ENCODE results near the gene CACNA1F.

Gene CACNA1F

GRCh38 chrX:49266523-49267445, 33.6 kb upstream of the CACNA1F start:
- TF ChIP-seq CTCF (conservative IDR thresholded peaks at IDR 0.05; ENCODE audit: low read length), result no peak
- H3K4me3 ChIP-seq (ENCODE audit: low read length), result no peak overlapping the region
- DNase-seq (ENCODE audit: low read depth), result no peak

- H3K4me3 ChIP-seq (ENCODE audit: low read length), result no peak within 1 kb of the TSS
- no peak for TF ChIP-seq CTCF (conservative IDR thresholded peaks at IDR 0.05; ENCODE audit: low read length)
- DNase-seq (ENCODE audit: low read depth), result no peak
Observed at GRCh38 chrX:49264460-49264859, 31.3 kb upstream of the CACNA1F start, which contains the start of gene FOXP3. Gene FOXP3, minus strand, starts transcription at chrX:49264710. Its CDS starts 6,205 bp downstream, at chrX:49258505.

- no peak for DNase-seq (ENCODE audit: low read depth)
- no peak for TF ChIP-seq CTCF (conservative IDR thresholded peaks at IDR 0.05; ENCODE audit: low read length)
Observed at GRCh38 chrX:49263631-49264030, 30.5 kb upstream of the CACNA1F start.

GRCh38 chrX:49262603-49263002, 29.5 kb upstream of the CACNA1F start:
- H3K4me3 ChIP-seq (ENCODE audit: low read length), result no peak overlapping the region
- DNase-seq (ENCODE audit: low read depth), result no peak
- TF ChIP-seq CTCF (conservative IDR thresholded peaks at IDR 0.05; ENCODE audit: low read length), result no peak

More at GRCh38 chrX:49263631-49264030, 30.5 kb upstream of the CACNA1F start:
- H3K4me3 ChIP-seq (ENCODE audit: low read length), result no peak overlapping the region

GRCh38 chrX:49260221-49260985, 27.3 kb upstream of the CACNA1F start:
- TF ChIP-seq CTCF (conservative IDR thresholded peaks at IDR 0.05; ENCODE audit: low read length), result no peak
- no peak for DNase-seq (ENCODE audit: low read depth)
- H3K4me3 ChIP-seq (ENCODE audit: low read length), result no peak overlapping the region

- no peak for DNase-seq (ENCODE audit: low read depth)
- no peak for TF ChIP-seq CTCF (conservative IDR thresholded peaks at IDR 0.05; ENCODE audit: low read length)
- H3K4me3 ChIP-seq (ENCODE audit: low read length), result no peak overlapping the region
Observed at GRCh38 chrX:49258749-49259124, 25.6 kb upstream of the CACNA1F start.
